ENCODE data around the gene TMEM51. TPM values are rescaled to one million over a fixed set of nuclear protein-coding genes. Genes with fewer than 3 reads are reported as not detected.

The TMEM51 gene
- polyA plus RNA-seq, 1 donor from 2014 or later: 1.7 TPM

DNA sequence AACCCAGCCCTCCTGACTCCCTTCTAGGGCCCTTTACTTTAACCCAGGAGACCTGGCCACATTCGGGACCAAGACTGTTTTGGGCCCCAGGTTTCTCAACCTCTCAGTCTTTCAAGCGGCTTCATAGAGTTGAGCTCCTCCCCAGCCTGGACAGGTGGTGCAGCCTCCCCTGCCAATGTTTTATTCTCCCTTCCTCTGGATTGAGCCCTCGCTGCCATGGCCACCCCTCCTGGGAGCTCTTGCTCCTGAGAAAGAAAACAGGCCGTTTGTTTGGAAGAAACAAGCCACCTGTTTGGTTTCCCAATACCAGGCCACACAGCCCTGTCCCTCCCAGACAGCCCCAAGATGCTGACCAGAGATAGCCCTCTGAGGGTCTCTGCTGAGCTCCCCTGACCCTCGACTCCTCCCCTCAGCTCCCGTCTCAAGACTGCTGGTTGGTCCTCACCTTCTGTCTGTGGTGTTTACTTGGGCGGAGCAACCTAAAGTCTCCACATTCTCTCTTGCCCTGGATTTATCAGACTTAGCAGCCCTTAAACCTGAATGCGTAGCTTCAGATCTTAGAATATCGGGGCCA, 3.3 kb downstream of the TMEM51 start:
- H2AFZ ChIP-seq (ENCODE audit: low read depth, low read length): no peak overlapping the region

DNA sequence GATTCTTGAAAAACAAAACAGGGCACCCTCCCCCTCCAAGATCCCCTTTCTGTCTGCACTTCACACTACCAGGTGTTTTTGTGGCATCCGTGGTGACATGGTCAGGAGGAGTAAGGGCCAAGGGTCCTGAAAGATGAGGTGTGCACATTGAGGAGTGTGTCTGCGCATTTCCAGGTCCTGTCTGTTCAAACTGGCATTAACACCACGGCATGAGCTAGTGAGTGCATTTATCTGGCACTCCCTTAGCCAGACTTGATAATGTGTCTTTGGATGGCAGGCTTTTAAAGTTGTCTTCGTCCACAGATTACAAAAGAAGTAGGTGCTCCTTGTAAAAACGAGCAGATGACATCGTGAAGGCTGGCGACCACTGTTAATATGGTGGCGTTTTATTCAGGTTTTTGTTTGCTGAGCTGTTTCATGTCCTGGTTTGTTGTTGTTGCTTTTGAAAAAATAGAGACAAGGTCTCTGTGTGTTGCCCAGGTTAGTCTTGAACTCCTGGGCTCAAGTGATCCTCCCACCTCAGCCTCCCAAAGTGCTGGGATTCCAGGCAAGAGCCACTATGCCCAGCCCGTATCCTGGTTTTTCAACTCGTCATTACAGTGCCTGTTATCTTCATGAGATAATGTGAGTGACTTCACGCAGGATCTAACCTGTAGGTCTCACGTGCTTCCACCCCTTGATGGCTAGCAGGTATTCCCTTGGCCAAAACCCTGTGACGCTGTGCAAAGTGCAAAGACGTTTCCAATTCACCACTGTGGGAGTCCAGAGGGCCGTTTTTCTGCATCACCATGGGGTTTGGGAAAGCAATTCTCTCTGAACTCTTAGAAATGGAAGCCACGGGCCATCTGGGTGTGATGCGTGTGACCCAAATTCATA, 4.2 kb downstream of the TMEM51 start:
- Histone ChIP-seq H3K27me3 (ENCODE audit: insufficient read depth, low read depth, low read length) (peaks cover 18% of the 10 kb centered on the region), H3K4me3 (ENCODE audit: low read length) (no peak overlapping the region), H3K9me3 (ENCODE audit: low read length) (no peaks in the 10 kb centered on the region), H3K79me2 (replicated peaks; ENCODE audit: insufficient read depth, low read length) (no peaks in the 10 kb centered on the region), H2AFZ (ENCODE audit: low read depth, low read length) (no peak overlapping the region), H3F3A (ENCODE audit: insufficient read depth, low read length, poor library complexity, severe bottlenecking) (no peaks in the 10 kb centered on the region), H3K9me2 (ENCODE audit: insufficient read depth, low read length) (no peaks in the 10 kb centered on the region), H3K36me3 (ENCODE audit: insufficient read depth, low read length) (no peaks in the 10 kb centered on the region), H3K4me2 (ENCODE audit: low read length) (no peak overlapping the region), H4K20me1 (ENCODE audit: insufficient read depth) (no peaks in the 10 kb centered on the region), H3K9ac (ENCODE audit: low read length) (no peak overlapping the region), H3K27ac (ENCODE audit: low read length) (no peak overlapping the region)
- TF ChIP-seq, protein P1, sequence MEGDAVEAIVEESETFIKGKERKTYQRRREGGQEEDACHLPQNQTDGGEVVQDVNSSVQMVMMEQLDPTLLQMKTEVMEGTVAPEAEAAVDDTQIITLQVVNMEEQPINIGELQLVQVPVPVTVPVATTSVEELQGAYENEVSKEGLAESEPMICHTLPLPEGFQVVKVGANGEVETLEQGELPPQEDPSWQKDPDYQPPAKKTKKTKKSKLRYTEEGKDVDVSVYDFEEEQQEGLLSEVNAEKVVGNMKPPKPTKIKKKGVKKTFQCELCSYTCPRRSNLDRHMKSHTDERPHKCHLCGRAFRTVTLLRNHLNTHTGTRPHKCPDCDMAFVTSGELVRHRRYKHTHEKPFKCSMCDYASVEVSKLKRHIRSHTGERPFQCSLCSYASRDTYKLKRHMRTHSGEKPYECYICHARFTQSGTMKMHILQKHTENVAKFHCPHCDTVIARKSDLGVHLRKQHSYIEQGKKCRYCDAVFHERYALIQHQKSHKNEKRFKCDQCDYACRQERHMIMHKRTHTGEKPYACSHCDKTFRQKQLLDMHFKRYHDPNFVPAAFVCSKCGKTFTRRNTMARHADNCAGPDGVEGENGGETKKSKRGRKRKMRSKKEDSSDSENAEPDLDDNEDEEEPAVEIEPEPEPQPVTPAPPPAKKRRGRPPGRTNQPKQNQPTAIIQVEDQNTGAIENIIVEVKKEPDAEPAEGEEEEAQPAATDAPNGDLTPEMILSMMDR (IDR thresholded peaks at IDR 0.05; ENCODE audit: poor library complexity, severe bottlenecking): no peak
- TF ChIP-seq SMC3 (conservative IDR thresholded peaks at IDR 0.05; ENCODE audit: poor library complexity) (no peak), EP300 (conservative IDR thresholded peaks at IDR 0.05; ENCODE audit: poor library complexity, severe bottlenecking) (no peak), MXI1 (conservative IDR thresholded peaks at IDR 0.05; ENCODE audit: poor library complexity, severe bottlenecking) (no peak), TAF1 (IDR thresholded peaks at IDR 0.05; ENCODE audit: low read depth) (no peak), POLR2AphosphoS5 (IDR thresholded peaks at IDR 0.05) (no peak), EZH2 (IDR thresholded peaks at IDR 0.05; ENCODE audit: borderline replicate concordance, insufficient read depth, low read length, poor library complexity, severe bottlenecking) (no peak)
- TF ChIP-seq, protein P2, sequence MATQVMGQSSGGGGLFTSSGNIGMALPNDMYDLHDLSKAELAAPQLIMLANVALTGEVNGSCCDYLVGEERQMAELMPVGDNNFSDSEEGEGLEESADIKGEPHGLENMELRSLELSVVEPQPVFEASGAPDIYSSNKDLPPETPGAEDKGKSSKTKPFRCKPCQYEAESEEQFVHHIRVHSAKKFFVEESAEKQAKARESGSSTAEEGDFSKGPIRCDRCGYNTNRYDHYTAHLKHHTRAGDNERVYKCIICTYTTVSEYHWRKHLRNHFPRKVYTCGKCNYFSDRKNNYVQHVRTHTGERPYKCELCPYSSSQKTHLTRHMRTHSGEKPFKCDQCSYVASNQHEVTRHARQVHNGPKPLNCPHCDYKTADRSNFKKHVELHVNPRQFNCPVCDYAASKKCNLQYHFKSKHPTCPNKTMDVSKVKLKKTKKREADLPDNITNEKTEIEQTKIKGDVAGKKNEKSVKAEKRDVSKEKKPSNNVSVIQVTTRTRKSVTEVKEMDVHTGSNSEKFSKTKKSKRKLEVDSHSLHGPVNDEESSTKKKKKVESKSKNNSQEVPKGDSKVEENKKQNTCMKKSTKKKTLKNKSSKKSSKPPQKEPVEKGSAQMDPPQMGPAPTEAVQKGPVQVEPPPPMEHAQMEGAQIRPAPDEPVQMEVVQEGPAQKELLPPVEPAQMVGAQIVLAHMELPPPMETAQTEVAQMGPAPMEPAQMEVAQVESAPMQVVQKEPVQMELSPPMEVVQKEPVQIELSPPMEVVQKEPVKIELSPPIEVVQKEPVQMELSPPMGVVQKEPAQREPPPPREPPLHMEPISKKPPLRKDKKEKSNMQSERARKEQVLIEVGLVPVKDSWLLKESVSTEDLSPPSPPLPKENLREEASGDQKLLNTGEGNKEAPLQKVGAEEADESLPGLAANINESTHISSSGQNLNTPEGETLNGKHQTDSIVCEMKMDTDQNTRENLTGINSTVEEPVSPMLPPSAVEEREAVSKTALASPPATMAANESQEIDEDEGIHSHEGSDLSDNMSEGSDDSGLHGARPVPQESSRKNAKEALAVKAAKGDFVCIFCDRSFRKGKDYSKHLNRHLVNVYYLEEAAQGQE (IDR thresholded peaks at IDR 0.05; ENCODE audit: borderline replicate concordance): no peak

More for the DNA sequence above, 3.3 kb downstream of the TMEM51 start:
- no peak overlapping the region for H3K4me2 ChIP-seq (ENCODE audit: low read length)
- TF ChIP-seq EZH2 (IDR thresholded peaks at IDR 0.05; ENCODE audit: borderline replicate concordance, insufficient read depth, low read length, poor library complexity, severe bottlenecking): no peak
- no peak for TF ChIP-seq TAF1 (IDR thresholded peaks at IDR 0.05; ENCODE audit: low read depth)
- no peak for TF ChIP-seq RAD21 (conservative IDR thresholded peaks at IDR 0.05)
- TF ChIP-seq POLR2AphosphoS5 (IDR thresholded peaks at IDR 0.05): no peak
- no peak for TF ChIP-seq MXI1 (conservative IDR thresholded peaks at IDR 0.05; ENCODE audit: poor library complexity, severe bottlenecking)
- TF ChIP-seq EP300 (conservative IDR thresholded peaks at IDR 0.05; ENCODE audit: poor library complexity, severe bottlenecking): no peak
- TF ChIP-seq, protein P2 (IDR thresholded peaks at IDR 0.05; ENCODE audit: borderline replicate concordance): no peak
- TF ChIP-seq SMC3 (conservative IDR thresholded peaks at IDR 0.05; ENCODE audit: poor library complexity): no peak
- TF ChIP-seq, protein P1 (IDR thresholded peaks at IDR 0.05; ENCODE audit: poor library complexity, severe bottlenecking): no peak
- H3K9ac ChIP-seq (ENCODE audit: low read length): no peak overlapping the region
- H3K27ac ChIP-seq (ENCODE audit: low read length): no peak overlapping the region
- peaks cover 20% of the 10 kb centered on the region for H3K27me3 ChIP-seq (ENCODE audit: insufficient read depth, low read depth, low read length)
- H3K4me3 ChIP-seq (ENCODE audit: low read length): no peak overlapping the region
- no peaks in the 10 kb centered on the region for H3K36me3 ChIP-seq (ENCODE audit: insufficient read depth, low read length)
- no peaks in the 10 kb centered on the region for H3K9me3 ChIP-seq (ENCODE audit: low read length)
- H3F3A ChIP-seq (ENCODE audit: insufficient read depth, low read length, poor library complexity, severe bottlenecking): no peaks in the 10 kb centered on the region
- H4K20me1 ChIP-seq (ENCODE audit: insufficient read depth): no peaks in the 10 kb centered on the region
- H3K9me2 ChIP-seq (ENCODE audit: insufficient read depth, low read length): no peaks in the 10 kb centered on the region
- no peaks in the 10 kb centered on the region for H3K79me2 ChIP-seq (replicated peaks; ENCODE audit: insufficient read depth, low read length)
